Dermis microvascular lymphatic vessel endothelial cell (primary cell): Measurements from ENCODE around the gene TMEM92. TPM values are rescaled to one million over a fixed set of nuclear protein-coding genes. Genes with fewer than 3 reads are reported as not detected.
"Not testable (repeated sequence)": the region's sequence is repeated elsewhere in the genome, so short reads cannot be mapped to it uniquely, and the experiment has no call there.

Experiments
- DNase-seq, 2 donors: peaks; one replicate each; pipeline versions ENCODE4 v3.0.0 to v3.0.0-alpha.2; 2010; ENCODE audit warnings: low read depth in 2 of 2
- total RNA-seq: library from RNA; depleted of rRNA; stranded (reverse); fragments of >200 nt; gene quantifications from 2 replicates; pipeline ENCODE4 v1.2.1, GENCODE V29; 2014

TMEM92 gene
- total RNA-seq, 1 donor from 2014 or later = not detected

DNA sequence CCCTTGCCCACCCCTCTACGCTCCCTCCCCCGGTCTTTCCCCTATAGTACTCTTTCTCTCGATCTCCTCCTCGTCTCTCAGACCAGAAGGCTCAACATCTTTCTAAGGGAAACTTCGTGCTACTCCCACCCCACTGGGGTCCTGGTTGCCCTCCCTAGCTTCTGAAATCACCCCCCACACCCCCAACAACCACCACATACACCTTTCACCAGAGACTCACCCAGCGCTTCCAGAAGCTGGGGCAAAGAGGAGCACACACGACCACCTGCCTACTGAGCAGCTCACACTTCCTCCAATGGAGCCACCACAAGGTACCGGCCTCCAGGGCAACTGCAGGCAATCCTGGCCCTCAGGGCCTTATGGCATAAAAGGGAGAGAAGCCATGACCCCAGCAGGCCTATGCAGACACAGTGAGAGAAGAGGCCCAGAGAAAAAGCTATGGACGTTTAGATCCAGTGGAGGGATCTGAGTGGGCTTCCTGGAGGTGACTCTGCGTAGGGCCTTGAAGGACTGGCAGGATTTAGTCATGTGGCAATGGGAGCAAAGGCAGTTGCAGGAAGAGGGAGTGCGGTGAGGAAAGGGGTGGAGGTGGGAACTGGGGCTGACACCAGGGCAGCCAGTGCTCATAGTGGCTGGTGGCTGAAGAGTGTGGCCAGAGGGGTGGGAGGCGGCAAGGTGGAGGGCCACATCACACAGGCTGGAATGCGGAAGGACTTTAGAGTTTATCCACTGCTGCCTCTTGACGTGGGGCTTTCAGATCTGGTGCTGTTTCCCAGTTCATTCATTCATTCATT is 12.1 kb upstream of the TMEM92 start:
- DNase-seq = no peak

DNA sequence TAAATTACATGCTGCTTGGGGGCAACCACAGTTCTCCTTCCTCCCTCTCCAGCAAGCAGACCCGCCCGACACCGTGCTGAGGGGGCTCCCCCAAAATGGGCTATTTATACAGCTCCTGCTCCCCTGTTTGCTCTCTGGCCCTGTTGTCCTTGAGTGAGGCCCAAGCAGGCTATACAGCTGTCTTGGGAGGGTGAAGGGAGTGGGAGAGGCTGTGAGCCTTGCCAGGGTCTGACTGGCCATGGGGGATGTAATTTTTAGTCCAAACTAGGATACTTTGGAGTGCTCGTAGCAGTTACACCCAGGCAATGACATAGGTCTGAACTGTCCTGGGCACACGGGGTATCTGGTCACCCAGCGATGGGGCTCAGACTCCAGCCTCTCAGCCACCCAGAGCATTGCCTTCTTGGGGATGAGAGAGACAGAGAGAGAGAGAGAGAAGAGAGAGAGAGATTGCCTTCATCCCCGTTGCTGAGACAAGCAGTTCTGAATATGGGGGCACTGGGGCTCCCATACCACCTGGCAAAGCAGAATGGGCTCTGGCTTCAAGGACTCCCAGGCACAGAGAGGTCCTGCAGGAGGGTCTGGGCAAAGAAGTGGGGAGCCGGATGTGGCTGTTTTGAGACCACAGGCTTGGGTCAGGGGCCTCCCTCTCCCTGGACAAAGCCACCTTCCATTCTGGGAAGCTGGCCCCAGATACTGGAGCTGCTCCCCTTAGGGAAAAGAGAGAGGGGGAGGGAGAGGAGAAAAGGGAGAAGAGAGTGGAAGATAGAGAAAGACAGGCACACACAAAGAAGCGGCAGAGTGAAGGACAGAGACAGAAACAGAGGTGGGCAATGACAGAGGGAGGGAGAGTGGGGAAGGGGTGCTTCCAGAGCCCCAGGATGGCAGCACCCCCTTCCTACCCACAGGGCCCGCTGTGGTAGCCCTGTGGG is 10.7 kb upstream of the TMEM92 start:
- DNase-seq = no peak

DNA sequence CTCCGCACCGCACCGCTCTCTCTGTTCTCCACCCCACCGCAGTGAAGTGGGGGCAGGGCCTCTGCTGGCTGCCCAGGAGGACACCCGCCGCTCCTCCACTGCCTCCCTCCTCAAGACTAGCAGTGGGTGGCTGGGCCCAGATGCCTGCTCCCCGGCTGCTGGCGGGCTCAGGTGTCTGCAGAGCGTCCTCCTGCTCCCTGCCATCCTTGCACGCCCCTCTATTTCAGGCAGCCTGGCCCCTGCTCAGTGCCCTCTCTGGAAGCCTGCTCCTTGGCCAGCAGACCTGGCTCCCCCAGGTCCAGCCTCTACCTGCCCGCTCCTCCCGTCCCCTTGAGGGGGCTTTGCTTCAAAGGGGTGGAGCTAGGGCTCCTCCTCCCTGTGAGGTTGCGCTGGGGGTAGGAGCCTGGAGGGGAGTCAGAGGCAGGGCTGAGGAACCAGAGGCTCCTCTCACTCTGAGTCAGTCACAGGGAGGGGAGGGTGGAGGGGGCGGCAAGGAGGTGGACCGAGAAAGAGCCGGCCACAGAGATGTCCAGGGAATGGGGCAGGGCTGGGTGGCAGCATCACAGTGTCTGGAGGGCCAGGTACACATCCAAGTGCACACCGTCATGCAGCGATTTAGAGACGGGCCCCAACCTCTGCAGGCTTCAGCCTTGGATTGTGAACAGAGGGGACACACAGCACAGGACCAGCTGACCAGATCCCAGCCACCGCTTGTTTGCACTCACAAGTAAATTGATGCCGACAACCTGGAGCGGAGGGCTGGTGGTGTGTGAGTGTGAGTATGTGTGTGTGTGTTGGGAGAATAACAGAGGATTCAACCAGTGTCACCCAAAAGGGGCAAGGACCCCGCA is 9.8 kb upstream of the TMEM92 start:
- no peak for DNase-seq

DNA sequence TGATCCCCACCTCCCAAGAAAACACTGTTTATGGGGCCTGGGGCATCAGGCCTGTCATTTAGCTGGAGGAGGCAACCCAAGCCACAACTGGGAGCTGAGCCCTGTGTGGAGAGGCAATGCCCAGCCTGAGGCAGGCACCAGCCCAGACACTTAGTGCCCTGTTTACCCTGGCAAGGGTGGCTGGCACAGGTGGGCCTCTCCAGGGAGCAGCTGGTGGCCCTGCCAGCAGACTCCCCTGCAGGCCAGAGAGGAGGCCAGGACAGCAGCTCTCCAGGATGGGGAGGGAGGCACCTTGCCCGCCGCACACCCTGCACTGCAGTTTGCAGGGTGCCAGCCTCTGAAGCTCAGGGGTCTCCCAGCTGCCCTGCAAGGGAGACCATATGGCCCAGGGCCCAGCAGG is 9.1 kb upstream of the TMEM92 start:
- no peak for DNase-seq

DNA sequence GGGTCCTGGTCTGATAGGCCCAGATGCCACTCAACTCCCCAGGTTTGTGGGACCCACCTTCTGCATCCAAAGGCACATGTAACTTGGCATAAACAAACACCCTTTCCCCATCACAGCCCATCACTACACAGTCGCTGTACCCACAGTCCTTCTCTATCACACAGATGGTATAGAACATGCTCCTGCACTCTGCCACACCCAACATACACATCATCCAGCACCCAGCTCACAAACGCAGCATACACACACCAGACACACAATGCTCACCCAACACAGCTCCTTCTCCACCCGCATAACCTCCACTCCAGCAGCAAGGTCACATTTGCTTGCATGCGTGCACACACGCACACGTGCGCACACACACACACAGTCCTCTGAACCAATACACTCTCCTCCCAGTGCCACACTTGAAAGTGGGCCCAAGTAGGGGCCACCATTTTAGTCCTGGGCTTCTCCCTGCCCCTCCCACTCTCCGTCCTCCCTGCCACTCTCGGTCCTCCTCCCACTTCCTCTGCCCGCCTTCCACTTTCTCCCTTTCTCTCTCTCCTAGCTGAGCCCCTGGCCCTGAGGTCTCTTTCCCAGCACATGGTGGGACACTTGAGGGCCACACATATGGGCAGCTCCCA is 8.5 kb upstream of the TMEM92 start:
- DNase-seq = no peak

DNA sequence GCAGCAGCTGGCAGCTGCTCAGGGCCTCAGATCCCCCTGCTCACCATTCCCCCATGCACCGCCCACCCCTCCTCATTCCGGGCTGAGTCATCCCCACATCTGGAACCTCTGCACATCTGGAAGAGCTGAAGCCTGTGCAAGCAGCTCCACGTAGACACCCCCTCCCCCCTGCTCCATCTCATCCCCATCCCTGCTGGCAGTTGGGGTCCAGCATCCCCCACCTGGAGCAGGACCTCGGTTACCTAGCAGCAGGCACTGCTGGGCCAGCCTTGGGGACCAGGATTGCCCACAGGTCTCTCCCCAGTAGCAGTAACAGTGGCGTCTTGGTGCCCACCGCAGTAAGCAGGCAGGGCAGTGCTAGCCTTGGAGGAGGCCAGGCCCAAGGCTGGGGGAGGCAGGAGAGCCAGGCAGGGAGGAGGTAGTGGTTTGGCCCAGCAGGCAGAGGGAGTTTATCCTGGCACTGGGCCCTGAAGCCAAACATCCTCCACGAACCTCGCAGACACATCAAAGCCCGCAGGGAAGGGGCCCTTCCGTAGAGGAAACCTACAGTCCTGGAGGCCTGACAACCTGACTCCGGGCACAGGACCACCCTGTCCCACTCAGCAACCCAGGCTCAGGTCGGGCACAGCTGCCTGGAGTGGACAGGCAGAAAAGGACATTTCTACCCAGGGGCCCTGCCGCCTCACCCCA is 7.7 kb upstream of the TMEM92 start:
- DNase-seq = peak in 1 of 2 donors; percentile 62

DNA sequence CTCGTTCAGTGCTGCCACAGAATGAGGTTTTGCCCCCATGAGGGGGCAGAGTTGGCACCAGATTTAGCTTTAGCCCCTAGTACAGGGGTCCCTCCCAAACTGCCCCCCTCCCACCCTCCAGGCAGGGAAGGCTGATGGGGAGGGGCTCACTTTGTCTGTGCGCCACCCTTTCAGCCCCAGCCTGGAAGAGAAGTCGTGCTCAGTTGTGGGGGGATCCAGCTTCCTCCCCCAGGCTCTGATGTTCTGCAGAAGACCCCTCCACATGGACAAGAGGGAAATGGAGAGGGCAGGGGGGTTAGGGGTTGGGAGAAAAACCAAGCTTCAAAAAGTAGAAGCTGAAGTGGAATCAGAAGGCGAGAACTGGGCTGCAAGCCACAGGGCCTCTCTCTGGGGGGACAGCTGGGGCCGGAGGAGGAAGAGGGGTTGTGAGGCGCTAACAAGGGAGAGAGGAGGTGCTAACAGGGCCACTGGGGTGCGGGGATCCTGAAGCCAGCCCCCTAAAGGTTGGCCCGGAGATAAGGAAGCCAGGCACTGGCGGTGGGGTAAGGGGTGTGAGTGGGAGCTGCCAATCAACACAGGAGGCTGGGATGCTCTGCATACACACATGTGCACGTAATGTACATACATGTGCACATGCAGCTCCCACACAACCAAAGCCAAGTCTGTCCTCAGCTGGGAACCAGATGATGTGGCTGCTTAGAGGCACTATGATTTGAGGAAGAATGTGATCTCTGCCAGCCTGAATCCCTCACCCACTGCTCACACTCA is 7.0 kb upstream of the TMEM92 start:
- DNase-seq = no peak

DNA sequence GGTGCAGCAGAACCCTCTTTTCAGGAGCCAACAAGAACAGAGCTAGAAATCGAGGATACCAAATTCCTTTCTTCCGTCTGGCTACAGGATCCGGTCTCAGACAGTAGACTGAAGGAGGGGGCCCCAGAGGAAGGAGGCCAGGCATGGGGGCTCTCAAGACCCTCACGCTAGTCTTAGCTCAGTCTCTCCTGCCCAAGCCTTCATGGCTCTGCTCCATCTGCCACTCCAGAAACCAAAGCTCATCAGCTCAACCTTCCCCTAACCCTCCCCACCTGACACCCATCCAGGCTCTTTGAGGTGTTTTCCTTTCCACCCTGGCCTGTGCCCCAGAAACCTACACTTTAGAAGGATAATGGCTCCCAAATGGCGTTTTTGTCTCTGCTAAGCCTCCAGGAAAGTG is 6.2 kb upstream of the TMEM92 start:
- no peak for DNase-seq

DNA sequence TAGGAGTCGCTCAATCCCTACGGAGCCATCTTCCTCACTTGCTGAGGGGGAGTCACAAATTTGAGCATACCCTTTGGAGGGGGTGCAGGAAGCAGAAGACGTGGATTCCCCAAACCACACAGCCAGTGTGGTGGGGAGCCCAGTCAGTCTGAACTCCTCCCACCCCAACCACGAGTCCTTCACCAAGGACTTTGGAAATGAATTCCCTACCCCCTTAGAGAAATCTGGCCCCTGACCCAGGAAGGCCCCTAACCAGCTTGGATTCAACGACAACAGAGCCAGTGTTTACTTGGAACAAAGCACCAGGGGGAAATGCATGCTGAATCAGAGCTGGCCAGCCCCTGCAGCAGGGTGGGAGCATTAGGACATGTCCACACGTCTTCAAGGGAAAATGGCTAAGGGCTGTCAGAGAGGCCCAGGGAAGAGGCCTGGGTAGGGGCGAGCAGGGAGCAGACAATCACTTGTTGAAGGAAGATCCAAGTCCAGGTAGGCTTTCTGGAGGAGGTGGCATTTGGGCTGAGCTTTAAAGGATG is 5.5 kb upstream of the TMEM92 start:
- peak in 1 of 2 donors; percentile 50 for DNase-seq

DNA sequence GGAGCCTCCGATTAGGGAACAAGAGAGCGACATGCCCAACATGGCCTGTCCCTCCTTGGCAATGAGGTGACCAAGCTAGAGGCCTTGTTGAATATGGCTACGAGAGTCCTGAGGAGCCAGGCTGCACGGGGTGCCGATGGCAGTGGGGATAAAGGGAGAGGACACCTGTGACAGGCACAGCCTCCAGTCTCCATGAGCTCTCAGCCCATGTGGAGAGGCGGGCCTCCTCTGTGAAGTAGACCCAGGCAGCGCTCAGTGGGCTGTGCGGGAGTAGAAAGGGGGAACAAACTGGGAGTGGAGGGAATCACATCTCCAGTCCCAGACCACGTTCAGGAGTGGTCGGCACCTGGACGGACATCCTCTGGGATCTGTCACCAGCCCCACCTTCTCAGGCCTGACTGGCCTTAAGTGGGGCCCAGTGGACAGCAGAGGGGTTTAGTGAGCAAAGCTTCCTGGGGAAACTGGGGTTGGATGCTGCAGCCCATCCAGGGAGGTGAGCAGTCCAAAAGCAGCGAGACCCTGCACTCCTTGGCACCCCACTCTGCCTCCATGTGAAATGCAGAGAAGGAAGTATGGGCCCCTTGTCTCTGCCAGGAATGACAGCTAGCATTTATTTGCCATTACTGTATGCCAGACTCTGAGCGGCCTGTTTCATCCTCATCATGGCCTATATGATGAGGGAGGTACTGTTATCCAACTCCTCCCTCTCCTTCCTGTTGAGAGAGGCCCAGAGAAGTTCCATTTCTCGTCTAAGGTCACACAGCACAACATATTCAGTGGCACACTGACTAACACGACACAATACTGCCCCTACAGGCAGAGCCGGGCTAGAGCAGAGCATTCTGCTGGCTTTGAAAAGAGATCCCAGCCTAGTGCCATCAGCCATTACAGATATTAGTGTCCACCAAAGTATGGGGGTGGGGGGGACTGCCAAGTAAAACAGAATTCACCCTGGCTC is 4.5 kb upstream of the TMEM92 start:
- peak; percentile 38 to 66 for DNase-seq

DNA sequence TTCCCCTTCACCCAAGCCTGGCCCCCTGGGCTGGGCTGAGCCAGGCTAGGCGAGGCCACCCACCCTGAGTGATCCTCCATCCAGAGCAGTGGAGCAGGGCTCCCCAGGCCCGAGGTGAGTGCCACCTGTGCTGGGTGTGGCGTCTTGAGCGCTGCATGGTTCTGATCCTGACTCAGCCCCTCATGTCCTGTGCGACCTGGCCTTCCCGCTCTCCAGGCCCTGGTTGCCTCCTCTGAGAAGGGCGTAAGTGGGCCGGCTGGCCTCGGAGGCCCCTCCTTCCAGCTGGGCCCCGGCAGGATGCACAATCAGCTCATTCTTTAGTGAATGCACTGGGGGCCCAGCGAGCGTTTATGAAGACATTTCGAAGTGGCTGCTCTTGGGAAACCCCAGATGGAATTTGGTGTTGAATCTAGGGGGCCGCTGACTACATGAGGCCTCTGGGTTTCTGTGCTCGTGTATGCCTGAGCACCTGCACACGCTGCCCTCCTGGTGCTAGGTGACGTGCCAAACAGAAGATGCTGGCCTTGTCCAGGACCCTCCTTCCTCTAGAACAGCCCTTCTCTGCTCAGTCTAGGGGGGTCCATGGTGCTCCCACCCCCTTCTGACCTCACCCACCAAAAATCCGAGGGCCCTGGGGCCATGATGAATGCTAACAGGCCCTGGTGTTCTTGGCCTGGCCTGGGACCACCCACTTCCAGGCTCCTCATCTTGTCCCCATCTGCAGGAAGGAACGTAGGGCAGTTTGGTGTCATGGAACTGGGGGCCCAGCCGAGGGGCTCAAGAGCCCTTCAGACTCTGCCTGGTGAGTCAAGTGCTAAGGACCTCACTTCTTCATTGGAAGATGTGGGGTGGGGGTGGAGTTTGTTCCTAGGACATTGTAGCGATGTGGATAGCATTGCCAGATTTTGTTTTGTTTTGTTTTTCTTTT is 3.6 kb upstream of the TMEM92 start:
- no peak for DNase-seq

DNA sequence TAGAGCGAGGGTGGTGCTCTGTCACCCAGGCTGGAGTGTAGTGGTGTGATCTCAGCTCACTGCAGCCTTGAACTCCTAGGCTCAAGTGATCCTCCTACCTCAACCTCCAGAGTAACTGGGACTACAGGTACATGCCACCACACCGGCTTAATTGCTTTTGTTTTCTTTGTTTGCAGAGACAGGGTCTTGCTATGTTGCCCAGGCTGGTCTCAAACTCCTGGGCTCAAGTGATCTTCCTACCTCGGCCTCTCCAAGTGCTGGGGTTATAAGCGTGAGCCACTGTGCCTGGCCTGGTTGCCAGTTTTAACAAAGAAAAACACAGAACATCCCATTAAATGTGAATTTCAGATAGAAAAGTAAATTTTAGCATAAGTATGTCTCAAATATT is 2.9 kb upstream of the TMEM92 start:
- DNase-seq = not testable (repeated sequence)

DNA sequence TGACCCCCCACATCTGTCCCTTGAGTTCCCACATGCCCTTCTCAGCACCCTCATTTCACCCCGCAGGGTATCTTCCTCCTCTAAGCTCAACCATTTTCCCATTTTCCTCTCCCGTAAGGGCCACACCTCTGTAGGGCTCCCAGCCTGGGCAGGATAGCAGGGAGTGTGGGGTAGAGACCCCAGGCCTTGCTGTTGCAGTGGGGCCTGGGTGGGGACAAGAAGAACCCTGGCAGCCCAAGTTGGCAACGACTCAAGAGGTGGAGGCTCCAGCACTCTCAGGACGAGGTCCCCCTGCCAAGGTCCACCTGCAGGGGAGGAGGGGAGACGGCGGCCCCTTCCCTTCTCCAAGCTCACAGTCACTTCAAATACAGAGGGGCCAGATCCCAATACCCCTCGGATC is 2.0 kb upstream of the TMEM92 start:
- DNase-seq = no peak

DNA sequence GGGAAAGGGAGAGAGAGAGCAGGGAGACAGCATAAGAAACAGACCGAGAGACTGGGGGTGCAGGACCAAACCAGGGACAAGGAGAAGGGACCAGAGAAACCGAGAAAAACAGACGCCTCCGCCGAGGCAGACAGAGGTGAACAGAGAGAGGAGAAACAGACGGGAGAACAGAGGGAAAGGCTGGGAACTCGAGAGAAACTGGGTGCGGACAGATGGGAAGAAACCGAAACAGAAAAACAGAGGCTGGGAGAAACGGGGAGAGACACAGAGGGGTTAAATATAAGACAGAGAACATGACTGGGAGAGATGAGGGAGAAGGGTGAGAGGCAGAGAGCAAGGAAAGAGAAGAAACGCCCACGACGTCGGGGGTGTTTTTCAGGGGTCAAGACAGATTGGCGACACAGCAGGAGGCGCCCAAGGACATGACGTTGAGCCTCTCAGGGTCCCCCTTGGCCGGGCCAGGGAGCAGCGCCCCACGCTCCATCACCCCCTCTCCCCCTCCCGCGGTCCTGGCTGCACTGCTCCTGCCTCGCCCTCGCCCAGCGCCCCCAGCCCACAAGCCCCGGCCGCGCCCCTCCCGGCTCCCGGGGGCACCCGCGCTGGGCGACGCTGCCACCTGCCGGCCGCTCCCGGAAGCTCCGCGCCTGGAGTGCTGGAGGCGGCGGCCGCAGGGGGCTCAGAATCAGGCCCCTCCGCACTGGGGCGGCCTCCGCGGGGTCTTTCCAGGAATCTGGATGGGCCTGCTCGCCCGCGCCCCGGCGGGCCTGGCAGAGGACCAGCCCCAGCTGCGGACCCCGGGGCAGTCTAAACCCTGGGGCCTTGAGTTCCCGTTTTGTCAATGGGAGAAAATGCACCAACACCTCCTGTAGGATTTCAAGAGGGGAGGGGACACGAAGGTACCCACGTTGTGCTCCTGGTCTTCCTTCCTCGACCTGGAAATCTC is 1.3 kb upstream of the TMEM92 start:
- peak in 1 of 2 donors; percentile 18 for DNase-seq

DNA sequence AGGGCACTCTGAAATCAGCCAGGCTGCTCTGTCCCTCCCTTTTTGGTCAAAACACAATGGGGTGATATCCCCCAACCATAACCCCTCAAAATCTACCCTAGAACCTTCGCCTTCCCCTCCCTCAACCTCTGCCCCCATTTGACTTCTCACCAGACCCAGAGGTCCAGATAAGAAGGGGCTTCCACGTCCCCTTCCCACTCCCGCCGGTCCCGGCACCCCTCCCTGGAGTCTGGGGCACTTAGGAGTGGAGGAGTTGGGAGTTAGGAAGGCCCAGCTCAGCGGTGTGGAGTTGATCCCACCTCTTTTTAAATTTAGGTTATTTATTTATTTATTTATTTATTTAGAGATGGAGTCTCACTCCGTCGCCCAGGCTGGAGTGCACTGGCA is 619 bp upstream of the TMEM92 start:
- no peak for DNase-seq

DNA sequence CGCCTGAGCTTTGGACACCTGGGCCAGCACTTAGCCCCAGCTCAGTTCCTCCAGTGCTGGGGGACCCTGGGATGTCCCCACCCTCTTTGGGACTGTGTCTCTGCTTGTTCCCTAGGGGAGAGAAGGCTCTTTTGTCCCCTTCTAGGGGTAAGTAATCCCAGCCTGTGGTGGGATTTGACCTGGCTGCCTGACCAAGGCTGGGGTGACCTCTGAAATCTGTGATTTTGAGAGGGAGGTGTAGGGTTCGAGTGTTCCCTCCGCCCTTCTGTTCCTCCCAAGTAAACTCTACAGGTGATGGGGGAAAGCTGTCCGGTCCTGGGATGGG is 593 bp downstream of the TMEM92 start:
- DNase-seq = no peak
